ENCODE results near the gene LRRN3.

GRCh38 chr7:111168182-111168581 lies 77.3 kb downstream of the LRRN3 start:
- TF ChIP-seq CTCF (IDR thresholded peaks at IDR 0.05) (no peak), POLR2A (IDR thresholded peaks at IDR 0.05) (no peak)
